Cardiac septum (tissue), 1 donor: ENCODE measurements around the gene GPATCH2. TPM values are rescaled to one million over a fixed set of nuclear protein-coding genes. Genes with fewer than 3 reads are reported as not detected.

Experiments
- DNase-seq: peaks from one replicate; pipeline ENCODE4 v3.0.0-alpha.2; 2020; ENCODE audit warnings: low spot score
- intact Hi-C: fragments of 100-400 bp; cut with DNase I; formaldehyde crosslinking; loops from one replicate; pipeline ENCODE4 v1.14.0; 2022
- total RNA-seq: library from RNA; stranded (reverse); fragmentation: NEBNext Ultra II Directional; extraction: Animal tissue kit (Norgen Biotek cat#: 25700); gene quantifications from one replicate; pipeline ENCODE4 v1.2.1, GENCODE V29; 2021
- donor health status: DM: no; HTN: no; CAD: no.

Gene GPATCH2
- total RNA-seq, 1 donor from 2014 or later: 9.5 TPM

DNA sequence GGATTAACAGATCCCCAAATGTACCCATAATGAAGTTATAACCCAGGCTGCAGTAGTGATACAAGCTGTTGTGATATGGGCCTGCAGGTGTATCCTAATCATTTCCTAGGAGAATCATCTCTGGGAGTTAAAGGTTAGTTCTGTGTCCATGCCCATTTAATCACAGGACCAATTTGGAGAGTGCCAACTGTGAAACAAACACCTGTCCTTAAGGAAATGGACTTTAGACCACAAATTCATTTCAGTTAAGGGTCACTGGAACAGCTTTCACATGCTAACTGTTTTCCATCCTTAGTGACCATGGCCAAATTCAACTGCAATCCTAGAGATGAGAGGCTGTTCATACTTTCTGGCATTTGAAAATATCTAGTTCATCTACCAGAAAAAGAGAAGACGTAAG is 160.9 kb downstream of the GPATCH2 start:
- no peak for DNase-seq
- intact Hi-C loops: no loop called here

GRCh38 chr1:217465102-217465501 is 165.8 kb downstream of the GPATCH2 start:
- intact Hi-C loops: no loop called here
- DNase-seq: no peak

- DNase-seq: no peak
- intact Hi-C loops: no loop called here
Measured at GRCh38 chr1:217462666-217463065, 168.2 kb downstream of the GPATCH2 start.

DNA sequence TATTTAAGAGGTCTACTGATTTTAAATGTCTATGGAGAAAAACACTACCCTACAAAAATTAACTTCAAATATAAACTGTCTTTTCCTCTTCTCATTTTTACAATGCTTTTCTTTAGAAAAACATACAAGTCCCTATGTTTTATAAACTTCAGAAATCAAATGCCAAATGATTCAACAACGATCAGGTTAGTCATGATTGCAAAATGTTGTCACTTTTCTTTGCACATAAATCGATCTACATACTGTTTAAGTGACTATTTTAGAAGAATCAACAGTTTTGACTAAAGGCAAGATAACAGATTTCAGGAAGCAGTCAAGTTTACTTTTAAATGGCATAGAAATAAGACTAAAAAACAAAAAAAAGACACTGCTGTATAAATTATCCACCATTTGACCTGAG is 168.7 kb downstream of the GPATCH2 start:
- DNase-seq: no peak
- intact Hi-C loops: no loop called here

DNA sequence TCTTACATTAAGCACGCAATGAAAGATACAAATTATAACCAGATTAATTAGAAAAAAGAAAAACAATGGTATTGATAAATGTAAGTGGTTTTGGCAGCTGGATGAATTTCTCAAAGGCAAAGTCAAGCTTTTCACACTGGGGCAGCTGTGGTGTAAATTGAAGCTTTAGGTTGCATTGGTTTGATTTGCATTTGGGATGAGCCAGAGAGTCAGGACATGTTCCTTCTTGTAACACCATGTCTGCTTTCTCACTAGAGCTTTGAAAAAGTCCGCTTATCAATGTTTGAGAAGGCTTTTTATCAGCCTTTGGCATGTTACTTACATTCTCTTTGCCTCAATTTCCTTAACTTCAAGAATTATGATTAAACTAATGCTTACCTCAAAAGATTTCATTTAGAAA is 173.9 kb downstream of the GPATCH2 start:
- intact Hi-C loops: no loop called here
- no peak for DNase-seq

DNA sequence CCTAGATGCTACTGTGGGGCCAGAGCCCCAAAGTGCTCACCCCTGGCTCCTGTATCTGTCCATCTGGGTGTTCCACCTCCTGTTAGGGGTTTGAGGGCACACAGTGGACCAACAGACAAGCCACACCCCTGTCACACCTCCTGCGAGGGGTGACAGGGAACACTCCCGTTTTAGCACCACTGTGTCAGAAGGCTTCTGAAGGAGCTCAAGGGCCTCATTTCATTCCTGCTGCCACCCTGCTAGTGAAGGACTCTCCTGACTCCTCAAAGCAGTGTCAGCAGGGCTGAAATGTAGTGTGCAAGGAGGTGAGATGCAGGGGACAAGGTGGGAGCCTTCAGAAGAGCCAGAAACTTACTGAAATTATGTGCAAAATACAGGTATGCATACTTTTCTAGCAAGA is 174.6 kb downstream of the GPATCH2 start:
- DNase-seq: no peak
- intact Hi-C loops: no loop called here

DNA sequence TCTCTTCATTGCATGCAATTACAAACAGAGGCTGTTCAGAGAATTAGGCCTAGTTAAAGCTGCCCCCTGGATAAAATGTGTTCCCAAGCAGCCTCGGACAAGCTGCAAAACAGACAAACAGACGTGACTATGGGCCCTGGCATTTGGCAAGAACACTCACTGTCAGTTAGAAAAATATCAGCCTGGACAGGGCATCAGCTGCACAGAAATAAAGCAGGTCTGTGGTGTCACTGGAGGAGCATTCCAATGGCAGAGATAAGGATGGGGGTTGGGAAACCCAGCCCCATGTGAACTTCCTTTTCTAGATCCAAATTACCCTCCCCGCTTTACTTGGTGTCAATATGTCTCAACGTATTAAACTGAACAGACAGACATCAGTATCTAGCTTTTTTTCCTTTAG is 177.1 kb downstream of the GPATCH2 start:
- no peak for DNase-seq
- intact Hi-C loops: no loop called here

- DNase-seq: no peak
- intact Hi-C loops: no loop called here
Measured at GRCh38 chr1:217449370-217449769, 181.5 kb downstream of the GPATCH2 start.

- no peak for DNase-seq
- intact Hi-C loops: no loop called here
Measured at GRCh38 chr1:217443845-217444244, 187.0 kb downstream of the GPATCH2 start.

GRCh38 chr1:217437376-217437775 is 193.5 kb downstream of the GPATCH2 start:
- intact Hi-C loops: no loop called here
- DNase-seq: no peak

- no peak for DNase-seq
- intact Hi-C loops: no loop called here
Measured at GRCh38 chr1:217435204-217435603, 195.7 kb downstream of the GPATCH2 start.

DNA sequence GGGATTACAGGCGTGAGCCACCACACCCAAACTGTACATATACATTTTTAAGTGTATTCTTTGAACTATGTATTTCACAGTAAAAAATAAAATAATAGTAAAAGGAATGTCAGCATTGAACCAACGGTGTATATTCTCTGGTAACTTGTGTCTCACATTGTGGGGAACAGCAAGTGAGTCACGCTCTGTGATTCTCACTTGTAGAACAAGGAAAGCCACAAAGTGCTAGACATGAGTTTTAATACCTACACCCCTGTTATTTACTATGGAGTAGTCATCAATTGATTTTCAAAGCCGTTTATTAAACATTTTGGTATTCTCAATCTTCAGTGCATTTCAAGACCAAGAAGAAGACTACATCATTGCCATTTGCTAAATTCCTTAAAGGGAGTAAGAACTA is 197.2 kb downstream of the GPATCH2 start:
- no peak for DNase-seq
- intact Hi-C loops: no loop called here

GRCh38 chr1:217432339-217432738 is 198.6 kb downstream of the GPATCH2 start:
- intact Hi-C loops: no loop called here
- DNase-seq: no peak

DNA sequence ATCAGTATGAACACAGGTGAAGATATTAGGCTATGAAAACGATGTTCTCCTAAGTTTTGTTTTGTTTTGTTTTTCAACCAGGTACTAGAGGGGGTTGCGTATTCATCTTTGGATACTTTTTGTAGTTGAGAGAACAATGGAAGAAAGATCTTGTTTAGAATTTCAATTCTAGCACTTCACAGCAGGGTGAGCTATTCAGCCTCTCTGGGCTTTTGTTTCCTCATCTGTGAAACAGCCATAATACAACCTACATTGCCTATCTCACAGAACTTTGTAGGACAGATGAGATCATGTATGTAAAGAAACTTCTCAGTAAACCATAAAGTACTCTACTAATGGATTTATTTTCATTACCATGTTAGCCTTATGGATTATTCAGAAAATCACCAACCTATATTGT is 199.5 kb downstream of the GPATCH2 start:
- intact Hi-C loops: no loop called here
- DNase-seq: no peak

DNA sequence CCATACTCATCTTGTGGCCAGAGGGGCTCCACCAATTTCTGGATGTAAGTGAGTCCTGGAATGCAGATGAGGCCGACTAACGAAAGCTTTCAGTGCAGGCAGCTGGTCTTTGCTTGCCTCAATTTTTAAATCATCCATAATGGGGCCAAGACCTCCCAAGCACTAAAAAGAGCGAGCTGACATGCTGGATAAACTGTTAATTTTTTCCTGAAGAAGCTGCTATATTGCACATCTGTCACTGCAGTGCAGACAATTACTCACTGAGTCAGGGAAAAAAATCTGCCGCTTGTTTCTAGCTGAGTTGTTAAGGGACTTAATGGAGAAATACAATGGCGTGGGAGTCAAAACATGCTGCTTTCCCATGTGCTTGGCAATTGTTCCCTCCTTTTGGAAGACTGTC is 205.5 kb downstream of the GPATCH2 start:
- intact Hi-C loops: no loop called here
- DNase-seq: no peak

GRCh38 chr1:217419194-217419551 is 211.7 kb downstream of the GPATCH2 start:
- intact Hi-C loops: no loop called here
- no peak for DNase-seq

- no peak for DNase-seq
- intact Hi-C loops: no loop called here
Measured at GRCh38 chr1:217418269-217419193, 212.4 kb downstream of the GPATCH2 start.

DNA sequence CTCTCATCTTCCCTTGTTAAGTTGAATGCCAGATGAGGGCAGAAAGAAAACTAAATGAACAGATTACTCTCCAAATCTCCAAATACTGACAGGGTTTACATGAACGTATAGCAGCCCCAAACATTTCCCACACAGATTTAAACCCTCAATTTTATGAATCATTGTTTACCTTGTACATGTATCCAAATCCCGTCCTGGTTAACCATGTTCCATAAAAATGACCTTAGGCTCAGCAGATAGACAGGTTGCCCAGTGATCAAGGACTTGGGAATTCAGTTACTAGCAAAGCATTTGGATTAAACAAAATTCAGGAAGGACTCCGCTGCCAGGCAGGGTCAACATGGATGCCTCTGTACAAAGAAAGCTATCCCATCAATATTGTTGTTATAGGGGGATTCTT is 213.5 kb downstream of the GPATCH2 start:
- DNase-seq: no peak
- intact Hi-C loops: no loop called here

DNA sequence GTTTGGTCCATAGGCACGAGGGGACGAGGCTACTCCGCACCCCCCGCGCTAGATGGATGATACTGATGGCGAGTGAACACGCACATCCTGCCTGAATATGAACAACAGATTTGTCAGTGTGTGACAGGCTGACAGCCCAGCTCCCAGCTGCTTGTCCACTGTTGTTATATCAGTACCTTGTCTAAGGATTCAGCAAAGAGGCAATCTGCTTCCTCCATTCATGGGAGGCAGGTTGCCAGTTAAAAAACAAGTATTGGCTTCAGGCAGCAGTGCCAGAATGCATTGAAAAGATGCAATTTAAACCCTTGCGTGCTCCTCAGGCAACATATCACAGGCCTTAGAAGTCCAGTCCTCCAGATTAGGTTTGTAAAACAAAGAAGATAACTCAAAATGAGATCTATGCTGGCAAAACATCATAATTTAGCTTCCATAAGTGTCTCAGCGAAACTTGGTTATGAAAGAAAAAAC is 223.3 kb downstream of the GPATCH2 start:
- intact Hi-C loops: no loop called here
- DNase-seq: no peak

GRCh38 chr1:217403026-217403720 is 227.7 kb downstream of the GPATCH2 start:
- DNase-seq: no peak
- intact Hi-C loops: no loop called here

DNA sequence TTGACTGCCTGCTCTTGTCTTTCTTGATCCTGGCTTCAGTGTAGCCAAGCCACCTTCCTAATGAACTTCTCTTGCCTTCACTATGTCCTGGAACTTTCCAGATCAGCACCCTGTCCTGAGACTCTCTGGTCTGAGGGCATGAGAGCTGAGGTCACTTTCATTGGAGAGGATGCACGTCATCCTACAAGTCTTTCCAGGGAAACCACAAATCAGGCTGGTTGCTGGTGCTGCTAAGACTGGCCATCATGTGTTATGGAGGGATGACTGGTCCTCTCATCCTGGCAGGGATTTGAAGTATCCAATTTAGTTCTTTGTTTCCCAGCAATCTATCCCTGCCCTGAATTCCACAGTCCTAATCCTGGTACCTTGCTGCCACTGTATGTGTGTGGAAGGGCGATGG is 228.6 kb downstream of the GPATCH2 start:
- intact Hi-C loops: no loop called here

More for the DNA sequence above, 228.6 kb downstream of the GPATCH2 start:
- no peak for DNase-seq
